ENCODE results near the gene MRTFA.
A peak's percentile ranks its signal among the peaks of the same experiment; 100 is the strongest.

Gene MRTFA

DNA sequence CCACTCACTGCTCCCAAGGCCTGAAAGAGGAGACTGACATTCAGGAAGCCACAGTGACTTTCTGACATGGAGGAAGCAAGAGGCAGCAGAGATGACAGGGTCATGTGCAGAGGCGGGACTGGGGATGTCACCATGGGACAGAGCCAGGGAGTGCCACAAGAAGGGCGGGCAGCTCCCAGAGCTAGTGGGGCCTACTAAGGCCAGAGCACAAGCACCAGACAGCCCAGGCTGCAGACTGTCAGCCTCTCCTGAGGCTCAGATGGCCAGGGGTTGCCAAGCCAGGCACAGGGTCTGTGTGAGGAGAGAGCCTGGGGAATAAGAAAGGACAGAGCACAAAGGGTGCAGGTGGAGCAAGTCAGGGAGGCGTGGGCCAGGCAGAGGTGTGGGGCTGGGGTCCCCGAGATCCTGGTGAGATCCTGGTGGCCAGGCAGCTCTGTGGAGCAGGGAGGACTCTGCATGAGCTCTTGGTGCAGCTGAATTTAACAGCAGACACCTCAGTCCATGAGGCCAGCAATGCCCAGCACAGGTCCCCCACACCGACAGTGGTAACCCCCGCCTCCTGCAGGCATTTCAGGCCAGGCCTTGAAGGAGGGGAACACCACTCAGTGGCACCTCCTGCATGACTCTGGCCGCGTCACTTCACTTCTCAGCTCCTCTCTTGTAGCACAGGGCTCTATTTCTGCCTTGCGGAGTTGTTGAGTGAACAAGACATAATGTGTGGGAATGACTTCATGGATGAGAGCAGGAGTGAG, 213.8 kb downstream of the MRTFA start:
- peak; percentile 80 to 90 for DNase-seq

DNA sequence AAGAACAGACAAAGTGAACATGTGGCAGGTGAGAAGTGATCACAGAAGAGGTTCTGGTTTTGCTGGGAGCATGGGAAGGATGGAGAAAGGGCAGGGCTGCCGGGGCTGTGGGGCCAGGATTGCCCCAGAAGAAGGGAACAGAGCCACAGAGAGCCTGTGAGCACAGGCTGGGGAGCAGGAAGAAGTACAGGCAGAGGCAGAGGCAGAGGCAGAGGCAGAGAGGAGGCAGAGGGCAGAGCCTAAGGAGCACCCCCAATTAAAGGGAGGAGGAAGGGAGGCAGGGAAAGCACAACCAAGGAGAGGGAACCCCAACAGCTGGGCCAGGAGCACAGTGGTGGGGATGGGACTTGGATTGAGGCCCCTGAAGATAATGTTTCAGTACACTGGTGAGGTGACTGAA, 214.6 kb downstream of the MRTFA start:
- no peak for DNase-seq

DNA sequence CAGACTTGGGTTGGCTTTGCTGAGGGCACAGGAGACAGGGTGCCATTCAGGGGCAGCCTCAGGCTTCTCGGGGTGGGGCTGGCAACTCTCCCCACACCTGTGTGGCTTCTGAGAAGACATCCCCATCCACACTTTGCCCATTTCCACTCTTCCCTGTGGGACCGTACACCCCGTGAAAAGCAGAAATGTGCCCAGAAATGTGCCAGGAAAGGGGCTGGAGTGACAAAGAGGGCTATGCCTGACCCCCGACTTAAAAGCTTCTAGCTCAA, 215.5 kb downstream of the MRTFA start:
- DNase-seq, result no peak

DNA sequence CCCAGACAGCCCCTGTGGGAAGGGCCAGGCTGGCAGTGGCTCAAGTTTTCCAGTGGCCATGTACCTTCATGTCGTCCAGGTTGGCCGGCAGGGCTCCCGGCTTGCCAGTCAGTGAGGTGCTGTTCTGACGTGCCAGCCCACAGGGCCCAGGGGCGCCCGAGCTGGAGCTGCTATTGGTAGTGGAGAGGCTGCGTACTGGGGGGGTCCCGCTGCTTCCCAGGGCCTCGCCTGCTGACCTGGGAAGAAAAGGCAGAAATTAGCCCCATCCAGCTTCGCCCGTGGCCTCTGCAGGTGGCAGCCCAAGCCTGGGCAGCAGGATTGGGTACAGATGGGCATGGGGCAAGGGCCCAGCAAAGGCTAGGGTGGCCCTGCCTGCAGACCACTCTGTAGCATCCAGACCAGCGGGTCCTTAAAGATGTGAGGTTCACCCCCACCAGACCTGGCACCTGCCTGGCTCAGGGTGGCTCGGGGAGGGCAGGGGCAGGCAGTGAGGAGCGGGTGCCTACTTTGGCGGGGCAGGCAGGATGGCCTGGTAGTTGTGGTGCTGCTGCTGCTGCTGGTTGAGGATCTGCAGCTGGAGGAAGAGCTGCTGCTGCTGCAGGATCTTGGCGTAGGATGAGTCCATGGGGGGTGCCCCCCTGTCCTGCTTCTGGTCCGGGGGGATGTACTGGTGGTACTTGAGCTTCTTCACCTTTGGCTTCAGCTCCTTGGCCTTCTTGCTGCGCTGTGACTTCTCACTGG, 216.0 kb downstream of the MRTFA start:
- no peak for DNase-seq

DNA sequence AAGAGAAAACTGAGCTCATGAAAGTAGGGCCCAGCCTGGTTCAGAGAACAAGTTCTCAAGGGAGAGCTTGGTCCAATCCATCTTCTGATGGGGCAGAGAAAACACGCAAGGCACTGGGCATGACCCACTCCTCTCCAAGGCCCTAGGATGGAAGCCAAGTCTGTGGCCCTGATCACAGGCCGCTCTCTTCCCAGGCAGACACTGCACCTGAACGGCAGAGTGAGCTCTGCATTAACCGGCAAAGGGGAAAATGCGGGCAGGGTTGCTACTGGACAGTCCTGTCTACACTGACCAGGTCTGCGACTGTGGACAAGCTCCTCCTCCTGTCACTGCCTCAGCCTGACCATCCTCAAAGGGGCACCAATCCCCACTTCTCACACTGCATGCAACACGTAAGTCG, 216.8 kb downstream of the MRTFA start:
- no peak for DNase-seq

DNA sequence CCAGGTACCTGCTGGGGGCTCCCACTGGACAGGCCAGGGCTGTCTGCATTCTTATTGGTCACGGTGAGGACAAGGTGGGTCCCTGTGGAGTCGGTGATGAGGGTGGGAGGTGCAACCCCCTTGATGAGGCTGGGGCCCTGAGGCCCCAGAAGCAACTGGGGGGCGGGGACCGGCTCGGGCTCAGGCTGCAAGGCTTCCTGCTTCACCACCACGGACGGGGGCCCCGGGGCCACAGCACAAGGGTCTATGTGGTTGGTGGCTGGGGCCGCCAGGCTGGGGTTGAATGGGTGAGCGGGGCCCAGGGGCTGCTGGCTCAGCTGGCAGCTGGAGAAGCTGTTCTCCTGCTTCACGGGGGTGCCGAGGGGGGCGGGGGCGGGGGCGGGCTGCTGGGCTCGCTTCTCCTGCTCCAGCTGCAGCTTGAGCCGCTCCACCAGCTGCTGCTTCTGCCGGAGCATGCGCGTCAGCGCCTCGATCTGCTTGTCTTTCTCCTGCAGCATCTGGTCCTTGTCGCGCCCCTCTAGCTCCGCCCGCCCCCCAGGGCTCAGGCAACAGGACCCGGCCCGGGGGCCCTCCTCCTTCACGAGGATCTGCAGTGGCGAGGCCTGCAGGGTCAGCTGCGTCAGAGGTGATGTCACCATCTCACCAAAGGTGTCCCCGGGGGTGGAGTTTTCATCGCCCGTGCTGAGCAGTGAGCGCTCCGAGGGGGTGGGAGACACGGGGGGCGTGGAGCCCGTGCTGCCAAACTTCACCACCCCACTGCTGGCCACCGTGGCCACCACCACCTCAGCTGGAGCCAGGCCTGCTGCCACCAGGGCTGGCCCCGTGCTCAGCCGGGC, 217.9 kb downstream of the MRTFA start:
- DNase-seq, result no peak

DNA sequence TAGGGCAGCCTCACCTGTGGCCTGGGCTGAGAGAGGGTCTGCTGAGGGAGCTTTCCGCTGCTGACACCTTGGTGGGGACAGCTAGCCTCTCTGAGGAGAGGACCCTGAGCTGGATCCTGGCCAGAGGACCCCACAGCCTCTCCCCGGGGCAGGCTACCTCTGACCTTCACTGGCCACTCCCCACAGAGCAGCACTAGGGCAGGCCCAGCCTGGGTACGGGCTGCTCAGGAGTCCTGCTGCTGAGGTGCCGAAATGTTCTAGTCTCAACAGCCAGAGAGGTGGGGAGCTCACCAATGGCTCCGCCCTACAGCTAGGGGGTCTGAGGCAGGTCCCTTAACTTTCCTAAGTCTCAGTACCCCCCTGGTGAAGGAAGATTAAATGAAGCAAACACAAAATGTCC, 218.6 kb downstream of the MRTFA start:
- DNase-seq, result no peak

DNA sequence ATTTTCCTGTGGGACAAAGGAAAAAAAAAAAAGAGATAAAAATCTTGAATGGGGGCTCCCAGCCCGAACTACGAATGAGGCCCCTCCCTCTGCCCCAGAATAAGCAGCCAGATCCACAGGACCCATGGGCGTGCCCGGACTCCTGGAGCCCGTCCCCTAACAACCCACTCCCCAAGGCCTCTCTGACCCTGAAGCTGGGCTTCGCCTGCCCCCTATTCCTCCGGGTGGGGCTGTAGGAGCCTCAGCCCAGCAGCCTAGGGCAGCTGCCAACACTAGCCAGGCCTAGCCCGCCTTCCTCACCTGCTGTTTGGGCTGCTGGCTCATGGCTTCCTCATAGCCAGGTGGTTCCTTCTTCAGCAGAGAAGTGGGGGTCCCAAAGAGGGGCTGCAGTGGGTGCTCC, 219.5 kb downstream of the MRTFA start:
- DNase-seq, result no peak

DNA sequence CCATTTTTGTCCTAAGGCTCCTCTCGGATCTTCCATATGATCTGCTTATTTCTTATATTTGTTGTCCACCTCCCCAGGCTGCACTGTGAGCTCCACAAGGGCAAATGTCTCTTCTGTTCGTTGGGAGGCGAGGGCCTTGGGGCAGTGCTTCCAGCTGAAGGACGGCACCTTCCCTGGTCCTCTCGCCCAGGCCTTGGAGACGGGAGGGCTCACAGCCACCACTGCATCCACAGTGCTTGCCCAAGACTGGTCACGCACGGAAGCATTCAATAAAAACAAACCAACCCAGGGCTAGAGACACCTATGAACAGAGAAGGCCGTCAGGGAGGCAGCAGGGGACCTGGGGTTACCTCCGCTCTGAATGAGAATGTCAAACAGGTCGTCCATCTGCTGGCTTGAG, 219.9 kb downstream of the MRTFA start:
- DNase-seq, result no peak

DNA sequence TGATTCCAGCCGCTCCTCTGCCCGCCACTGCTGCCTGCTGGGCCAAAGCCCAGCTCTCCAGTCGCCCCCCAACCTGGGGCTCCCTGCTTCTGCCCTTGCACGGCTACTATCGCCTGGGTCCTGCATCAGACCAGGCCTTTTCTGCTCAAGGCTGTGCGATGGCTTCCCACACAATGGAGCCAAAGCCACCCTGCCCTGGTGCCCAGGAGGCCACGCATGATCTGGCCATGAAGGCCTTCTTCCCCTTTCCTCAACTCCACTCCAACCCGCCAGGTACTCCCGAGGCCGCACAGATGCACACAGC, 220.3 kb downstream of the MRTFA start:
- DNase-seq, result no peak

DNA sequence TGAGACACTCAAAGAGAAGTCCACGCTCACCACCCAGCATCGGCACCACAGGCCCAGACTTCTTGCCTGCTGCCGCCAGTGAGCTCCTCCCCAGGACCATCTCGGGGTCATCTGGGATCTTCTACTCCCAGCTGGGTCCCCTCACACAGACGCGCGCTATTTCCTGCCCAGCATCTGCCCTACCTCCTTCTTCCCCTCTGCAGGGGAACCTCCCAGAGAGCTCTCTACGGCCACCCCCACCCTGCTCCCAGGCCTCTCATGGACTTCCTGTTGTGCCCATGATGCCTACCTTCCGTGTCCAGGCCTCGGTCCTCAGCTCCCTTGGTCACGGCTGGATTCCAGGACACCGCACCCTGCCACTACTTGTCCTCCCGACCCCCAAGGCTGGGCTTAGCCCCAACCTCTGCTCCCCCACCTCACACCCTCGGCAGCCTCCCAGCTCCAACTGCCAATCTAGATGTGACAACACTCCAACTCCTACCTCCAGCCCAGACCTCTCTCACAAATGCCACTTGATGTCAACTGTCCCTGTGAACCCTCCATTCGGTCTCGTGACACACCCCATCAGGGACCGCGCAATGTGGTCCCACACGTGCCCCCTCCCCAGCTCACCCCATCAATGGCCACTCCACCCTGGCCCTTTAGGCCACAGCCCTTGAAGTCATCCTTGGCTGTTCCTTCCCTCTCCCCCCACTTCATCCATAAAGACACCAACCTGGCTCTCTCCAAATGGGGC, 220.8 kb downstream of the MRTFA start:
- peak; percentile 50 to 58 for DNase-seq

DNA sequence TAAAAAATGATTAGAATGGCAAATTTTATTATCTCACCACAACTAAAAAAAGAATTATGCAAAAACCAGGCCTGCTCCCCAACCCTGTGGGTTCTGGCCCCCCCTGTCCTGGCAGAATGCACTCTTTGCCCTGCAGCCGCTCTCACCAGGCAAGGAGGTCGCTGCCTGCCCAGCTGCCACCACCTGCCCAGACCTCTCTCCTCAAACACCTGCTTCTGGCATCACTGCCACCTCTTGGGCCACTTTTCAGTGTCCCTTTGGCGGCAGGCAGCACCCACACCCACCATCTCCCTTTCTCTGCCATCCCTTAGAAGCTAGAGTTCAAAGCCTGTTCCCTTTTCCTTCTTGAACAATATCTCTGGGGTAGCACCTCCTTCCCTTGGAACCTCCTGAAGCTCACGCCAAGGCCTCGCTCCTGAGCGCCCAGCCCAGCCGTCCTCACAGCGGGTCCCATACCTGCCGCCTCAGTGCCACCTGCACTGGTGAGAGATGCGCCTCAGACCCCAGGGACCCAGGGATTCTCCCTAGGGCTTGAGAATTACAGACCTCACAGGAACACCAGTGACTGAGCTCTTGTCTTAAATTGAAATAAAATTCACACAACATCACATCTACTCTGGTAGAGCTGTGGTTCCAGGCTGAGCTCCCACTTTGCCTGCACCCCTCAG, 221.5 kb downstream of the MRTFA start:
- no peak for DNase-seq

DNA sequence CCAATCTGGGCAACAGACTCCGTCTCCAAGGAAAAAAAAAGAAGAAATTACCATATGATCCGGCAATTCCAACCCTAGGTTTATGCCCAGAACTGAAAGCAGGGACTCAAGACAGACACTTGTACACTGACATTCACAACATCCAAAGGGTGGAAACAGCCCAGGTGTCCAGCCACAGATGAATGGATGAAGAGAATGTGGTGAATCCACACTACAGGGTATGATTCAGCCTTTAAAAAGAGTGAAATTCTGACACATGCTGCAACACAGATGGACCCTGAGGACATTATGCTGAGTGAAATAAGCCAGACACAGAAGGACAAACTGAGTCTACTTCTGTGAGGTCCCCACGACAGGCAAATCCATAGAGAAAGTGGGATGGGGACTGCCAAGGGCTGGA, 222.2 kb downstream of the MRTFA start:
- DNase-seq, result no peak

DNA sequence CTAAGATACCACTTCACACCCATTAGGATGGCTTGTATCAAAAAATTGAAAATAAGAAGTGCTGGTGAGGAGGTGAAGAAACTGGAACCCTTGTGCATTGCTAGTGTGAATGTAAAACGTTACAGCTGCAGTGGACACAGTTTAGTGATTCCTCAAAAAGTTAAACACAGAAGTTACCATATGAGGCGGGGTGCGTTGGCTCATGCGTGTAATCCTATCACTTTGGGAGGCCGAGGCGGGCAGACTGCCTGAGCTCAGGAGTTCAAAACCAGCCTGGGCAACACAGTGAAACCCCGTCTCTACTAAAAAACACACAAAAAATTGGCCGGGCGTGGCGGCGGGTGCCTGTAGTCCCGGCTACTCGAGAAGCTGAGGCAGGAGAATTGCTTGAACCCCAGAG, 222.6 kb downstream of the MRTFA start:
- no peak for DNase-seq

DNA sequence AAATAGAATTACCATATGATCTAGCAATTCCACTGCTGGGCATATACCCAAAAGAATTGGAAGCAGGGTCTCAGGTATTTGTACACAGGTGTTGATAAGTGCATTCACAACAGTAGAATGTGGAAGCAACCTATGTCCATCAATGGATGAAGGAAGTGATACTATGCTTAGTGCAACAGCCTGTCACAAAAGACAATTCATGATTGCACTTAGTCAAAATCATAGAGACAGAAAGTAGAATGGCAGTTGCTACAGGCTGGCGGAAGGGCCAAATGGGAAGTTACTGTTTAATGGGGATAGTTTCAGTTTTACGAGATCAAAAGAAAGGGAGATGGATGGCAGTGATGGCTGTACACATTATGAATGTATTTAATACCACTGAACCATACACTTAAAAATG, 224.1 kb downstream of the MRTFA start:
- peak; percentile 72 to 73 for DNase-seq

DNA sequence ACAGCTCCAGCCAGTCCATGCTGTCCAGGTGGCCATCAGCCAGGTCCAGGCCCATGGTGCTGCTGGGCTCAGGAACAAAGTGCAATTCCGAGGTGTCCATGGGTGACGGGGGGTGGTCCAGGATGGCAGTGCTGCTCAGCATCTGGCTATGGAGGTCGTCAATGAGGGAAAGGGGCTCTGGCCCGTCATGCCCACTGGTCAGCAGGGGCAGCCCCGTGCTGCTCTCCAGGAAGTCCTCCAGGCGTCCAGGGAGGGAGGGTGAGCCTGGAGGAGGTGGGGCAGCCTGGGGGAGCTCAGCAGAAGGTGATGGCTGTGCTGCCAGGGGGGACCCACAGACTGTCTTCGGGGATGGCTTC, 225.0 kb downstream of the MRTFA start:
- no peak for DNase-seq

DNA sequence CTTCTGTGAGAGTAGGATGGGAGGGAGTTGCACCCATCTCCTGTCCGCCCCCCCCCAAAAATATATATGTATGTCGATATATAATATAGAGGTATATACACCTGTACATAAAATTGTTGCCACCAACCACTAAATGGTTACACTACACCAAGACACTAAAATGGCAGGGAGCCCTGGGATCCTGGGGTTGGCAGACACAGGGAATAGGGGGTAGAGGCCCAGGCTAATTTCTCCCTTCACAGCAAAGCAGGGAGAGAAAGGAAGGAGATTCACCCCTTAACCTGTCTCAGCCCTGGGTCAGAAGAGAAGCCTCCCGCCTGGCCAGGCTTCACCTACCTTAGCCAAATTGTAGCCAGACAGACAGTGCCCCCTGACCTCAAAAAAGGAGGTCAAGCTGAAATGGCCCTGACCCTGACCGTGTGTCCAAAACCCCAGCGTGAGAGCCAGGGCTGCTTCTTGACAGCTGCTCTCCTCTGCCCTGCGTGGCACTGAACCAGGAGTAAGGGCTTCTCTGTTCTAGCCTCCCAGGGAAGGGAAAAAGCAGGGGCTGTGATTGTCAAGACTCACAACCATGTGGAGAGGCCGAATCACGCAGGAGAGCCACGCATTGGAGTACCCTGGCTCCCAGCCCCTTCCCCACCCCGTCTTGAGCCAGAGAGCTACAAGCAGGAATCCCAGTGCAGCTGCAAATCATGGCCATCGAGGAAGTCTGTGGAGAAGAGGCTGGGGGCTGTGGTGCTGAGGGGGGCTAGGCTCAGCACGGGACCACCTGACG, 225.6 kb downstream of the MRTFA start:
- DNase-seq, result no peak

DNA sequence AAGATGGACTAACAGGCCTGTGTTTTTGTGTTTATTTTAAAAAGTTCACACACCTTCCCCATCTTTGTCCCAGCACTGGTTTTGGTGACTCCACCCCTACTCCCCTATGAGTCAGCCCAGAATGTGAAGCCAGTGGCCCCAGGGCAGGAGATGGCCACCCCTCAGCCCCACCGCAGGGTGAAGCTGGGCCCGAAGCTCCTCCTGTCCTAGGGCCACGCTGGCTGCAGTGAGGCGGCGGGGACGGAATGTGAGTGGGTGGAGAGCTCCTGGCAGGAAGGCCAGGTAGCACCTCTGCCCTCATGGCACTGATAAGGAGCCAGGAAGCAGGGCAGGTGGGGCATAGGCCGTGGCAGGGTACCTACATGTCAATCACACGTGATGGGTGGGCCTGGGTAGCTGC, 226.2 kb downstream of the MRTFA start:
- no peak for DNase-seq

DNA sequence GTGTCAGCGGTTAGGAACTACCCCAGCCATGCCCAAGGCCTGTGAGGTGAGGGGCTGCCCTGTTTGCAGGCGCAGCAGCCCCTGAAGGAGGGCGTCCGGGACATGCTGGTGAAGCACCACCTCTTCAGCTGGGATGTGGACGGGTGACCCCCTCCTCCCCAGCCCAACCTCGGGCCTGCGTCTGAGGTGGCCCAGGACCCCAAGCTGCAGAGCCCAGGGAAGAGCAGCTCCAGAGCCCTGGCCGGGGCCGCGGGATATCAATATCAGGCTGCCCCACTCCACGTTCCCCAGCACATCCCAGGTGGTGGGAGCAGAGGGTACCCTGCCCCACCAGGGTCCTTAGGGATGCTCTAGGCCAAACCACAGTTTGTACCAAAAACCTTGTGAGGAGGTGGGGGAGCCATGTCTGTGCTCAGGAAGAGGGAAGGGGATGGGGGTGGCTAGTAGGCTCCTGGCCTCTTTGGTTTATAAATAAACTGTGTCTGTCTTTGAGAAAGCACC, 226.9 kb downstream of the MRTFA start:
- no peak for DNase-seq

DNA sequence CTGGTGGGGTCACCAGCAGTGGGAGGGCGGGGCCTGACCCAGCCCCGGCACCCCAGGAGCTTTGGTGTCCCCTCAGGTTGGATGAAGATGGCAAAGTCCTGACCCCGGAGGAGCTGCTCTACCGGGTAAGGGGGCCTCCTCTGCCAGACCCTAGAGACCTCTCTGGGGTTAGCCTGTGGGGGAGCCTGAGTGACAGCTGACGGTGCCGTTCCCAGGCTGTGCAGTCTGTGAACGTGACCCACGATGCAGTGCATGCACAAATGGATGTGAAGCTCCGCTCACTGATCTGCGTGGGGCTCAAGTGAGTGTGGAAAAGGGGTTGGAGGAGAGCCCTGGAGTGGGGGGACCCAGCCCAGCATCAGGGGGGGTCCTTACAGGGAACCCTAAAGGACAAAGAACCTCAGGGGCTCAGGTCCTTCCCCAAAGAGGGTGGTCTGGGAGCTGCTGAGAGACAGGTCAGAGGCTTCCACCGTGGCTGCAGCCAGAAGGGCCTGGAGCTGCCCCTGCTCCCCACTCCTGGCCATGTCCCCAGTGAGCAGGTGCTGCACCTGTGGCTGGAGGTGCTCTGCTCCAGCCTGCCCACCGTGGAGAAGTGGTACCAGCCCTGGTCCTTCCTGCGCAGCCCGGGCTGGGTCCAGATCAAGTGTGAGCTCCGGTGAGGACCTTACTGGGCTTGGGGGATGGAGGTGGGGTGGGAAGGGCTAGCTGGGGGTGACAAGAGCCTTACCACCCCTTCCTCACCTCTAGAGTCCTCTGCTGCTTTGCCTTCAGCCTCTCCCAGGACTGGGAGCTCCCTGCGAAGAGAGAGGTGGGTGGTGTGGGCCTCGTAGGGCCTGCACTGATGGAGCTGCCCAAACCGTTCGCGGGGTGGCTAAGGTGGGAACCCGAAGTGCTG, 227.6 kb downstream of the MRTFA start:
- no peak for DNase-seq

Measured in inflammatory macrophage treated with lipopolysaccharide for 1 hour (primary cell).